Panc1 (cell line): Measurements from ENCODE around the gene ATP5MC2. TPM values are rescaled to one million over a fixed set of nuclear protein-coding genes. Genes with fewer than 3 reads are reported as not detected.

Source experiments
- ATAC-seq: fragments of 200-7000 bp; cut with Tn5 transposase; 2 replicates; pipeline ENCODE4 v1.9.1; 2020; ENCODE audit warnings: mild to moderate bottlenecking, moderate library complexity
- BruUV-seq: library from RNA; stranded (reverse); fragments of 400-500 nt; replicated peaks from 2 replicates; lab custom pipeline; 2021; lab: Mats Ljungman, UMichigan
- CTCF ChIA-PET: fragments of 300-600 bp; sonication (Branson Sonifier 250); formaldehyde crosslinking; loops from one replicate; lab custom pipeline; 2022; ENCODE audit warnings: antibody characterized with exemption; lab: Charles Lee
- POLR2A ChIA-PET: fragments of 300-600 bp; sonication (Branson Sonifier 250); formaldehyde crosslinking; loops from one replicate; lab custom pipeline; 2022; ENCODE audit warnings: antibody characterized with exemption; lab: Charles Lee
- DNase-seq: peaks from one replicate; pipeline ENCODE4 v3.0.0-alpha.2; 2010; ENCODE audit warnings: low read depth, low spot score
- H3K27ac ChIP-seq: 2 replicates; pipeline ENCODE4 v1.5.1; 2011; ENCODE audit warnings: mild to moderate bottlenecking, low read length, inconsistent platforms
- H3K27me3 ChIP-seq: fragments of 200-500 bp; sonication (Bioruptor generic); 2 replicates; pipeline ENCODE4 v1.6.0; 2014; ENCODE audit warnings: low read length, inconsistent platforms; ENCODE audit not compliant: control insufficient read depth, insufficient read depth
- H3K36me3 ChIP-seq: fragments of 200-500 bp; sonication (Bioruptor generic); 2 replicates; pipeline ENCODE4 v1.5.1; 2014; ENCODE audit warnings: inconsistent platforms, mild to moderate bottlenecking, low read length, moderate library complexity; ENCODE audit not compliant: control insufficient read depth, insufficient read depth
- H3K4me1 ChIP-seq: 2 replicates; pipeline ENCODE4 v1.5.1; 2011; ENCODE audit warnings: inconsistent platforms, mild to moderate bottlenecking, low read length, moderate library complexity; ENCODE audit not compliant: control insufficient read depth, insufficient read depth
- H3K4me3 ChIP-seq, 2 experiments: 2 replicates each; pipeline ENCODE4 v1.5.1; 2011 to 2012; ENCODE audit warnings: low read depth in 2 of 2, low read length in 2 of 2, mild to moderate bottlenecking in 2 of 2, inconsistent platforms in 1 of 2, moderate library complexity in 1 of 2
- H3K9me3 ChIP-seq: fragments of 200-500 bp; sonication (Bioruptor generic); 2 replicates; pipeline ENCODE4 v1.5.1; 2014; ENCODE audit warnings: low read depth, mild to moderate bottlenecking, inconsistent platforms, low read length, moderate library complexity; ENCODE audit not compliant: control insufficient read depth, insufficient read depth
- POLR2AphosphoS5 ChIP-seq: IDR thresholded peaks from 2 replicates; pipeline ENCODE4 v1.6.1; 2012; ENCODE audit warnings: mild to moderate bottlenecking, low read depth, low read length, moderate library complexity
- SIN3A ChIP-seq: IDR thresholded peaks from 2 replicates; pipeline ENCODE4 v1.6.1; 2012; ENCODE audit warnings: low read depth, mild to moderate bottlenecking, low read length, moderate library complexity, borderline replicate concordance; ENCODE audit not compliant: insufficient read depth
- TCF7L2 ChIP-seq: IDR thresholded peaks from 2 replicates; pipeline ENCODE4 v1.6.1; 2011; ENCODE audit warnings: mild to moderate bottlenecking, low read depth, low read length, inconsistent platforms
- in situ Hi-C: cut with HindIII; loops from 2 replicates; pipeline ENCODE4 v1.10.0; 2016; ENCODE audit warnings: low sequenced_read_pairs, low pct_unique_long_range_greater_than_20kb
- intact Hi-C: fragments of 100-400 bp; cut with micrococcal nuclease; formaldehyde crosslinking; loops from one replicate; pipeline ENCODE4 v1.10.0; 2022; ENCODE audit not compliant: unreplicated experiment
- total RNA-seq: library from RNA; stranded (reverse); gene quantifications from one replicate; pipeline ENCODE4 v1.2.1, GENCODE V29; 2021; ENCODE audit not compliant: unreplicated experiment
- TF ChIP-seq, protein P1 (sequence below), 2 experiments: IDR thresholded peaks; 2 replicates each; pipeline ENCODE4 v1.6.1; 2011 to 2012; ENCODE audit warnings: low read depth in 2 of 2, control low read depth in 1 of 2, low read length in 1 of 2, mild to moderate bottlenecking in 1 of 2, moderate library complexity in 1 of 2; ENCODE audit not compliant: insufficient read depth in 1 of 2
- TF ChIP-seq, protein P2 (sequence below): fragments of 450-650 bp; IDR thresholded peaks from 2 replicates; pipeline ENCODE4 v1.5.1; 2017; ENCODE audit warnings: mild to moderate bottlenecking

The ATP5MC2 gene
- total RNA-seq, 1 experiment from 2014 or later, result 290 TPM

DNA sequence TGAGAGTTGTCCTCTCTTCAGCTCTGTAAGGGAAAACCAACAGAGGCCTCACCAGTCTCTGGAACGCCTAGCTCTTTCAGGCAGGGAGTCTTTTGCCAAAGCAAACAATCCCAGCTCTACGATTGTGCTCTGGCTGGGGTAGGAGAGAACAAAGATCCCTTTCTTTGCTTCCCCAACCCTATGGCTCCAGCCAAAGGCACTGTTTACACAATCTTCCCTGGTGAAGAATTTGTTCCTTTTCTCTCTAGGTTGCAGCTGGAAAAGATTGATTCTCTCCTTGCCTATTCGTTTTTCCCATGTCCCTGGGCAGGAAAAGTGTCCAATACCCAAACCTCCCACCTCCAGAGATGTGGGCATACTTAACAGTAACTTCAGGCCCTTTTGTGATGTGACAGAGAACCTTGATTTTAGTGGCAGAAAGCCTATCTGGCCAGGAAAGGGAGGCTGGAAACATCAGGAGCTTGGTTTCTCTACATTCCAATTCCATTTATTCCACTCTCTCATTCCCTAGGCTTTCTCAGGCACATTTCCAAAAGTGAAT, 16.8 kb downstream of the ATP5MC2 start:
- peak; percentile 38 for DNase-seq
- BruUV-seq, result no TSS peak
- TF ChIP-seq SIN3A (no peak), TCF7L2 (peak; percentile 68), POLR2AphosphoS5 (peak; percentile 78)
- TF ChIP-seq, protein P1, sequence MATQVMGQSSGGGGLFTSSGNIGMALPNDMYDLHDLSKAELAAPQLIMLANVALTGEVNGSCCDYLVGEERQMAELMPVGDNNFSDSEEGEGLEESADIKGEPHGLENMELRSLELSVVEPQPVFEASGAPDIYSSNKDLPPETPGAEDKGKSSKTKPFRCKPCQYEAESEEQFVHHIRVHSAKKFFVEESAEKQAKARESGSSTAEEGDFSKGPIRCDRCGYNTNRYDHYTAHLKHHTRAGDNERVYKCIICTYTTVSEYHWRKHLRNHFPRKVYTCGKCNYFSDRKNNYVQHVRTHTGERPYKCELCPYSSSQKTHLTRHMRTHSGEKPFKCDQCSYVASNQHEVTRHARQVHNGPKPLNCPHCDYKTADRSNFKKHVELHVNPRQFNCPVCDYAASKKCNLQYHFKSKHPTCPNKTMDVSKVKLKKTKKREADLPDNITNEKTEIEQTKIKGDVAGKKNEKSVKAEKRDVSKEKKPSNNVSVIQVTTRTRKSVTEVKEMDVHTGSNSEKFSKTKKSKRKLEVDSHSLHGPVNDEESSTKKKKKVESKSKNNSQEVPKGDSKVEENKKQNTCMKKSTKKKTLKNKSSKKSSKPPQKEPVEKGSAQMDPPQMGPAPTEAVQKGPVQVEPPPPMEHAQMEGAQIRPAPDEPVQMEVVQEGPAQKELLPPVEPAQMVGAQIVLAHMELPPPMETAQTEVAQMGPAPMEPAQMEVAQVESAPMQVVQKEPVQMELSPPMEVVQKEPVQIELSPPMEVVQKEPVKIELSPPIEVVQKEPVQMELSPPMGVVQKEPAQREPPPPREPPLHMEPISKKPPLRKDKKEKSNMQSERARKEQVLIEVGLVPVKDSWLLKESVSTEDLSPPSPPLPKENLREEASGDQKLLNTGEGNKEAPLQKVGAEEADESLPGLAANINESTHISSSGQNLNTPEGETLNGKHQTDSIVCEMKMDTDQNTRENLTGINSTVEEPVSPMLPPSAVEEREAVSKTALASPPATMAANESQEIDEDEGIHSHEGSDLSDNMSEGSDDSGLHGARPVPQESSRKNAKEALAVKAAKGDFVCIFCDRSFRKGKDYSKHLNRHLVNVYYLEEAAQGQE (IDR thresholded peaks at IDR 0.05; ENCODE audit: insufficient read depth in 1 of 2, low read depth in 2 of 2, low read length in 1 of 2), result peak; percentile 8 to 38; a peak in 1 of 4 replicates
- TF ChIP-seq, protein P2, sequence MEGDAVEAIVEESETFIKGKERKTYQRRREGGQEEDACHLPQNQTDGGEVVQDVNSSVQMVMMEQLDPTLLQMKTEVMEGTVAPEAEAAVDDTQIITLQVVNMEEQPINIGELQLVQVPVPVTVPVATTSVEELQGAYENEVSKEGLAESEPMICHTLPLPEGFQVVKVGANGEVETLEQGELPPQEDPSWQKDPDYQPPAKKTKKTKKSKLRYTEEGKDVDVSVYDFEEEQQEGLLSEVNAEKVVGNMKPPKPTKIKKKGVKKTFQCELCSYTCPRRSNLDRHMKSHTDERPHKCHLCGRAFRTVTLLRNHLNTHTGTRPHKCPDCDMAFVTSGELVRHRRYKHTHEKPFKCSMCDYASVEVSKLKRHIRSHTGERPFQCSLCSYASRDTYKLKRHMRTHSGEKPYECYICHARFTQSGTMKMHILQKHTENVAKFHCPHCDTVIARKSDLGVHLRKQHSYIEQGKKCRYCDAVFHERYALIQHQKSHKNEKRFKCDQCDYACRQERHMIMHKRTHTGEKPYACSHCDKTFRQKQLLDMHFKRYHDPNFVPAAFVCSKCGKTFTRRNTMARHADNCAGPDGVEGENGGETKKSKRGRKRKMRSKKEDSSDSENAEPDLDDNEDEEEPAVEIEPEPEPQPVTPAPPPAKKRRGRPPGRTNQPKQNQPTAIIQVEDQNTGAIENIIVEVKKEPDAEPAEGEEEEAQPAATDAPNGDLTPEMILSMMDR, result no peak
- peaks cover 33% of the 10 kb centered on the region for H3K4me1 ChIP-seq
- ATAC-seq, result peak; percentile 99
- peak overlapping the region; percentile 99 for H3K27ac ChIP-seq
- no peaks in the 10 kb centered on the region for H3K36me3 ChIP-seq
- ChIA-PET POLR2A (no interaction called here), CTCF (interaction anchor here (0.5 to 1.5 kb wide), 3 partner anchors 17 to 115 kb away, joined by 4 to 6 read pairs (median 6); partner anchors contain the start of gene ATP5MC2)
- H3K4me3 ChIP-seq, result peak overlapping the region in 1 of 2 experiments; percentile 35; a peak in 2 of 4 replicates
- no peaks in the 10 kb centered on the region for H3K9me3 ChIP-seq
- in situ Hi-C loops (no loop called here), intact Hi-C loops (no loop called here)
- H3K27me3 ChIP-seq, result no peaks in the 10 kb centered on the region

DNA sequence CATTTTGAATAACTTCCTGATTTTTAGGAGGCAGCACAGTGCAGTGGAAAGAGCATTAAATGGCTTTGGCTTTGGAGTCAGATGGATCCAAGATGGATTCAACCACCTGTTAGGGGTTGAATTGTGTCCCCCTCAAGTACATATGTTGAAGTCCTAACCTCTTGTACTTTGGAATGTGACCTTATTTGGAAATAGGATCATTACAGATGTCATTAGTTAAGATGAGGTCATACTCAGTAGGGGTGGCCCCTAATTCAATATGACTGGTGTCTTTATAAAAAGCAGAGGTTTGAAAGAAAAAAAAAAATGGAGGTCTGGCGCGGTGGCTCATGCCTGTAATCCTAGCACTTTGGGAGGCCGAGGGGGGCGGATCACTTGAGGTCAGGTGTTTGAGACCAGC, 18.8 kb downstream of the ATP5MC2 start:
- no peaks in the 10 kb centered on the region for H3K27me3 ChIP-seq
- DNase-seq, result no peak

More for the DNA sequence above, 18.8 kb downstream of the ATP5MC2 start:
- Histone ChIP-seq H3K27ac (peak overlapping the region; percentile 99), H3K4me1 (peaks cover 36% of the 10 kb centered on the region), H3K4me3 (no peak overlapping the region), H3K9me3 (no peaks in the 10 kb centered on the region), H3K36me3 (no peaks in the 10 kb centered on the region)
- in situ Hi-C loops (no loop called here), intact Hi-C loops (no loop called here)
- TF ChIP-seq TCF7L2 (no peak), POLR2AphosphoS5 (no peak), SIN3A (no peak)
- TF ChIP-seq, protein P2, result no peak
- TF ChIP-seq, protein P1 (IDR thresholded peaks at IDR 0.05; ENCODE audit: insufficient read depth in 1 of 2, low read depth in 2 of 2, low read length in 1 of 2), result no peak
- ChIA-PET POLR2A (no interaction called here), CTCF (interaction anchor here (0.7 kb wide), 1 partner anchor 13 kb away, joined by 10 read pairs; no protein-coding TSS in a partner anchor)
- BruUV-seq, result no TSS peak
- no peak for ATAC-seq
